ENCODE data around the gene ROR1.

Gene ROR1

DNA sequence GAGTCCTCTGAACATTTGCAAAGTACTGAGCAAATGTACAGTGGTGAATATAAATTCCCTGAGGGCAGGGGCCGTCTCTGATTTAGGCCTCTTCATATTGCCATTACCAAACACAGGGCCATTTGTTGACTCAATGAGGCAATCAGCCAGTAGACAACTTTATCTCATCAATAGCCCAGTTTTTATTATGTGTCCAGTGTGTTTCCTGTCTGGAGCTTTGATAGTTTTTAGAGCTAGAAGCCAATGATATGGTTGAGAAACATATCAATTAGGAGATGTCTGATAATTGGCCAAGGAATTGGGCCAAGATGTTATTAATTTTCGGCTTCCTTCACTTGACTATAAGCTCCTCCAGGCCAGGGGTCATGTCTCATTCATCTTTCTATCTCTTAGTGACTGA is 163.0 kb downstream of the ROR1 start:
- DNase-seq (ENCODE audit: low read depth), result no peak

- no peak for DNase-seq (ENCODE audit: low read depth)
Measured at GRCh38 chr1:63937461-63938022, 163.7 kb downstream of the ROR1 start.

- DNase-seq (ENCODE audit: low read depth), result no peak
Measured at GRCh38 chr1:63940440-63940839, 166.6 kb downstream of the ROR1 start.

GRCh38 chr1:63943393-63943792 is 169.6 kb downstream of the ROR1 start:
- DNase-seq (ENCODE audit: low read depth), result no peak

- DNase-seq (ENCODE audit: low read depth), result no peak
Measured at GRCh38 chr1:63945943-63946342, 172.1 kb downstream of the ROR1 start.

GRCh38 chr1:63946866-63947491 is 173.2 kb downstream of the ROR1 start:
- no peak for DNase-seq (ENCODE audit: low read depth)

DNA sequence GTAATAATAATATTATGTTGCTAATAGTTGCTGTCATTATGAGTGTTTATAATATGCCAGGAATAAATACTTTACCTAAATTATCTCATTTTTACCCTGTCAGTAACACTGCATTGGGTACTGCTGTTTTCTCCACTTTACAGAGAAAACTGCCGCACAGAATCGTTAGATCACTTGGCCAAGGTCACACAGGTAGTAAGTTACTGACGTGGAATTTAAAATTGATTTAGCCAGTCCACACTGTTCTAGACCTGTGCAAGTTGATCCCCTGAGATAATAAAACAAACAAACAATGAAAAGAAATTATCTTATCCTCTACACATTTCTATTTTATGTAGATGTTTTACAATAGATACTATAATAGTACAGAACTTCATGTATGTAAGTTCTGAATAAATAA is 174.1 kb downstream of the ROR1 start:
- no peak for DNase-seq (ENCODE audit: low read depth)

DNA sequence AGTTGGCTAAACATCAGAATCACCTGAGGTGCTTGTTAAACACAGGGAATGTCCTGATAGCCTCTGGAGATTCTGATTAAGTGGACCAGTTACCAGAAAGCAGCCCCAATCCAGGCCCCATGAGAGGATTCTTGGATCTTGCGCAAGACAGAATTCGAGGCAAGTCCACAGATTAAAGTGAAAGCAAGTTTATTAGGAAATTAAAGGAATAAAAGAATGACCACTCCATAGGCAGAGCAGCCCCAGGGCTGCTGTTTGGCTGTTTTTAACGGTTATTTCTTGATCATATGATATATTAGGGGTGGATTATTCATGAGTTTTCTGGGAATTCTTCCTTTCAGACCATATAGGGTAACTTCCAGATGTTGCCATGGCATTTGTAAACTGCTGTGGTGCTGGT is 176.2 kb downstream of the ROR1 start:
- DNase-seq (ENCODE audit: low read depth), result peak; percentile 69

GRCh38 chr1:63951059-63951946 is 177.5 kb downstream of the ROR1 start:
- peak; percentile 65 for DNase-seq (ENCODE audit: low read depth)

DNA sequence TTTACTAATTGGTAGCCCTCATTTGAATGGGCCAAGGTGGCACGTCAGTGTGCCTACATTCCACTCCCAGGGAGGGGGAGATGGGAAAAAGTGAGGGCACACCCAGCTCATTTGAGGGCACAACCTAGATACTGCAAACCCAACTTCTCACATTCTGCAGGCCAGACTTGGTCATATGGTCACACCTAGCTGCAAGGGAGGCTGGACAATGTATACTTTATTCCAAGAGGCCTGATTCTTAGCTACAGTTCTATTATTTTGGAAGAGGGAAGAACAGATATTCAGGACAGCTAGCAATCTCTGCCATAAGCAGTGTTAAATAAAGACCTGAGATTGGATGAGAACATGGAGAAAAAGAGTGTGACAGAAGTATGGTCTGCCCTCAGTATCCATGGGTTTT is 180.4 kb downstream of the ROR1 start:
- DNase-seq (ENCODE audit: low read depth), result no peak

GRCh38 chr1:63955370-63956145 is 181.7 kb downstream of the ROR1 start:
- peak; percentile 58 for DNase-seq (ENCODE audit: low read depth)

DNA sequence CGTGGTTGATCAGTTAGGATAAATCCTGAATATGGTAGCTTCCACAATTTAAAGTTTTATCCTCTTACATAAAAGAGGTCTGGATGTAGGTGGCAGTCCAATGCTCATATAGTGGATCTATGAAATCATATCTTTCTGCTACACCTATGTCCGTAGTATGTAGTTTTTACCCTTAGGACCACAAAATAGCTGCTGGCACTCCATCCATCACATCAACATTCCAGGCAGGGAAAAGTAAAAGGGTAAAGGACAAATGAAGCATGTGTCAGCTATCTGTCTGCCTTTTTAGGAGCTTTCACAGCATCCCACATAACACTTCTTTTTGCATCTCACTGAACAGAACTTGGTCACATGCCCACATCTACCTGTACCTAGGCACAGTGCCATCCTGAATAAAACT is 184.7 kb downstream of the ROR1 start:
- no peak for DNase-seq (ENCODE audit: low read depth)

DNA sequence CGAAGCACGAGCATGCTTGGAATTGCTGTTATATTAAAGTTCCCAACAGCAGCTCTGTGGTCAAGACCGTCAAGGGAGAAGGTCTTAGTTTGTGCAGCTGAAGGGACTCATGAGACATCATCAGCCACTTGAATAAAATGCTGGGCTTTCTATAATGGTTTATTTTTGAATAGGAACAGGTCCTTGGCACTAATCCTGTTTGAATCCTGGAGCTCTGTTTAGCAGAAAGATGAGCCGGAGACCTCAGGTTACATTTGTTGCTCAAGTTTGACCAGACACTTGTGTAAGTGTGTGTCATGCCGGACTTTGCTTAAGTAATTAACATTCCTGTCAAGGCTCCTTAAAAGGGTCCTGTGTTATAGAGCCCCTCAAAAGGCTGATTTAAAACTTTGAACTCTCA is 186.5 kb downstream of the ROR1 start:
- DNase-seq (ENCODE audit: low read depth), result peak; percentile 72

- no peak for DNase-seq (ENCODE audit: low read depth)
Measured at GRCh38 chr1:63966016-63966415, 192.2 kb downstream of the ROR1 start.

DNA sequence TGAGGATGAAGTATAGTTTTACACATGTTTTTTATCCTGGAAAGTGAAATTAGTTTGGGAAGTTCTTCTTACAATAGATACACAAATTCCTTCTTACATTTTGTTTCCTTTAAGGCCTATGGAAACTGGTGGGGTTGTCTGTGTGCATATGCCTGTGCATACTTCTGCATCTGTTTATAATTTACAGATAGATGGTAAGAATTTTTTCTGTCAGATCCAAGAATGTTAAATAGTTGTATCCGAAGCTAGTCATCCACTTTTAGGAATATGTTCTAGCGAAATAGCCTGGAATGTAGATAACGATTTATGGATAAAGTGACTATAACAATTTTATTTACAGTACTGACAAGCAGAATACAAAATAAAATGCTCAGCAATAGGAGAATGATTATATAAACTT is 194.1 kb downstream of the ROR1 start:
- no peak for DNase-seq (ENCODE audit: low read depth)

- DNase-seq (ENCODE audit: low read depth), result peak; percentile 86
Measured at GRCh38 chr1:63968663-63969440, 195.0 kb downstream of the ROR1 start.

DNA sequence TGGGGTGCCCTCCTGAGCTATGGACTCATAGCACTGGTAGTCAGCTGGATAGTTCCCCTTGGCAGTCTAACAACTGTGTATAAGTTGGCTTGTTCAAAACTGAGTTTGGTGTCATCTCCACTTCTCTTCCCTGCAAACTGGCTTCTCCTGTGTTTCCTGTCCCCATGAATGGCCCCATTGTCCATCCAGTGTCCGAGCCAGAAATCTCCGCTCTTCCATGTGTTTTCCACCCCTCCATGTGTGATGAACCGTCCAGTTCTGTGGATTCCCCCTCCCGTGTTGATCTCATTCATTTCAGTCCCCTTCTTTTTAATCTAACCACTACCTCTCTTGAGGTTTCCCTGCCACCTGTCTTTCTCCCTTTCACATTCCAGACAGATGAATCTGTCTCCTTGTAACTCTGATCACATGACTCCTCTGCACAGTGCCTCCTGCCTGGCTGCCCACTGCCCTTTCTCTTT is 195.7 kb downstream of the ROR1 start:
- peak; percentile 50 for DNase-seq (ENCODE audit: low read depth)

DNA sequence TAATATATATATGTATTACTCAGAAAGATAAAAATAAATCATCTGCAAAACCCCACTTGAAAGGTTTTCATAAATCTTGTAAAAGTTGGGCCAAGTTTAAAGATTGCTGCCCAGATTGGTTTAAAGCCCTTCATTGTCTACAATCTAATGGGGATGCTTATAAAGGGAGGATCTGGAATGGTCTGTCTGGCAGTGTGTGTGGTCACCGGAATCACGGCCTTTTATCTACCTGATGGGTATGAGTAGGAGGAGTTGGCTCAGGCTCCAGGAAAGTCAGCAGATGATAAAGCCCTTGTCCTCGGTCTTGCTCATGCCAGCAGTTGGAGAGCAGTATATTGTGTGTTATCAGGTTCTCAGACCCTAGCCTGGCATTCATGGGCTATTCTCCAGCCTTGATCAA is 197.7 kb downstream of the ROR1 start:
- no peak for DNase-seq (ENCODE audit: low read depth)

- peak; percentile 46 for DNase-seq (ENCODE audit: low read depth)
Measured at GRCh38 chr1:63973005-63973419, 199.2 kb downstream of the ROR1 start.

- DNase-seq (ENCODE audit: low read depth), result no peak
Measured at GRCh38 chr1:63974966-63975365, 201.1 kb downstream of the ROR1 start.

DNA sequence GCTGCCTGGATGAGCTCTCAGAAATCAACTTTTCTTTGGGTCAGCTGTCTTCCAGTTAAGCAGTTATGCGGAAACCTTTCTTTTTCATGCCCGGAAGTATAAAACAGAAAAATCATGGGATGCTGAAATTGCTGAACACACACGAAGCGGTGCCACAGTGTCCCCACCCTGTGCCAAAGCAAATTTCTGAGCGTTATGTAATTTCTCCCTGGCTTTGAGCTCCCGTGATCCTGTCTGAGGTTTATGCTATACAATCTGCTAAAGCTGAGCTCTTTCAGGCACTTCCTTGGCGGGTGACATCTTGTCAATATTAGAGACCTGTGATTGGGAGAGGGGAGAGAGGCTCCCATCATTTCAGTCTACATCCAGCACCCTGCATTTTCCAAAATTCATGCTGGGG is 201.7 kb downstream of the ROR1 start:
- no peak for DNase-seq (ENCODE audit: low read depth)

DNA sequence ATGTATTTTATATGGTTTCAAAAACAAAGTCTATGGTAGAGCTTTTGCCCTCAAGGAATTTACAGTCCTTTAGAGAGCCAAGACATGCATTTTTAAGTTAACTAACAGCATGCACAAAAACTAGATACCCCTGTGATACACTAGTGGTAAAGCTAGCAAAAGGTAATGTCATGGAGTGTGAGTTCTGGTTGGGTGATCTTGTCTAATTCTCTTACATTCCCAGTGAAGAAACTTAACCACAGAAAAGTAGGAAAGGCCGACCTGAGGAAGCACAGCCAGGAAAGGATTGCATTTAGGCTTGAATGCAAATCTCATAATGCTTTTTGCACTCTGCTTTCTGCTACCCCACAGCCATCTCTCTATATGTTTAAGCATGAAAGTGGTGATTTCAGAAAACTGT is 202.2 kb downstream of the ROR1 start:
- DNase-seq (ENCODE audit: low read depth), result no peak
